Calu3 (cell line): ENCODE results near the gene LRRK1. TPM values are rescaled to one million over a fixed set of nuclear protein-coding genes. Genes with fewer than 3 reads are reported as not detected.

Experiments used
- BruUV-seq: library from RNA; stranded (reverse); fragments of 400-500 nt; replicated peaks from 2 replicates; lab custom pipeline; 2021; lab: Mats Ljungman, UMichigan
- CTCF ChIA-PET: fragments of 300-600 bp; sonication (Branson Sonifier 250); formaldehyde crosslinking; loops from one replicate; lab custom pipeline; 2022; ENCODE audit warnings: antibody characterized with exemption; lab: Charles Lee
- DNase-seq: peaks from one replicate; pipeline ENCODE4 v3.0.0; 2022
- H3K27ac Mint-ChIP-seq: one replicate; pipeline ENCODE4 v1.8.0; 2022; ENCODE audit warnings: mixed read lengths; ENCODE audit not compliant: unreplicated experiment
- H3K27me3 Mint-ChIP-seq: one replicate; pipeline ENCODE4 v1.8.0; 2022; ENCODE audit warnings: mixed read lengths; ENCODE audit not compliant: unreplicated experiment
- H3K36me3 Mint-ChIP-seq: one replicate; pipeline ENCODE4 v1.8.0; 2022; ENCODE audit warnings: mild to moderate bottlenecking, moderate library complexity, mixed read lengths; ENCODE audit not compliant: insufficient read depth, unreplicated experiment
- H3K4me1 Mint-ChIP-seq: one replicate; pipeline ENCODE4 v1.8.0; 2022; ENCODE audit warnings: mild to moderate bottlenecking, low read depth, mixed read lengths; ENCODE audit not compliant: unreplicated experiment
- H3K4me3 Mint-ChIP-seq: one replicate; pipeline ENCODE4 v1.8.0; 2022; ENCODE audit warnings: mild to moderate bottlenecking, low read depth, moderate library complexity, mixed read lengths; ENCODE audit not compliant: unreplicated experiment
- H3K9me3 Mint-ChIP-seq: one replicate; pipeline ENCODE4 v1.8.0; 2022; ENCODE audit warnings: low read depth, mixed read lengths; ENCODE audit not compliant: unreplicated experiment
- intact Hi-C: fragments of 100-400 bp; cut with micrococcal nuclease; formaldehyde crosslinking; loops from one replicate; pipeline ENCODE4 v1.10.0; 2022; ENCODE audit not compliant: unreplicated experiment
- total RNA-seq: library from RNA; stranded (reverse); gene quantifications from 2 replicates; pipeline ENCODE4 v1.2.3, GENCODE V29; 2022
- TF ChIP-seq, protein P1 (sequence below): fragments of 200-600 bp; IDR thresholded peaks from one replicate; pipeline ENCODE4 v1.8.0; 2022; ENCODE audit warnings: antibody characterized with exemption; ENCODE audit not compliant: unreplicated experiment

LRRK1 gene
- total RNA-seq, 1 experiment from 2014 or later = 21.3 TPM

DNA sequence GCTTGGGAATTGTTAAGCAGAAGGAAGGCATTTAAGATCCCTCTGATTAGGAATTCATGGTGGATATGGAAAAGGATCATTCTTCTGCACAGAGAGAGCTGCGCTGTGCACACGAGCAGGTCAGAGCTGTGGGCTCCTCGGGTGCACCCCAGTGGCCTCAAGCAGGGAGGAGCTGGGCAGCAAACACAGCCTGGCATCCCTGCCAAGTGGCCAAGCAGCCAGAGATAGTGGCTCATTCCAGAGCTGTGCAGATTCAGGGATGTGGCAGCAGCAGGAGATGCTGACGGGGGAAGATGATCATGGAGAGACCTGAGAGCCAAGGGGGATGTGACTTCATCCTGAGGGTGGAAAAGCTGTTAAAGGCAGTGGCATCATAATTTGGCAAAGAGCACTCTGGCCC, 55.9 kb downstream of the LRRK1 start:
- TF ChIP-seq, protein P1, sequence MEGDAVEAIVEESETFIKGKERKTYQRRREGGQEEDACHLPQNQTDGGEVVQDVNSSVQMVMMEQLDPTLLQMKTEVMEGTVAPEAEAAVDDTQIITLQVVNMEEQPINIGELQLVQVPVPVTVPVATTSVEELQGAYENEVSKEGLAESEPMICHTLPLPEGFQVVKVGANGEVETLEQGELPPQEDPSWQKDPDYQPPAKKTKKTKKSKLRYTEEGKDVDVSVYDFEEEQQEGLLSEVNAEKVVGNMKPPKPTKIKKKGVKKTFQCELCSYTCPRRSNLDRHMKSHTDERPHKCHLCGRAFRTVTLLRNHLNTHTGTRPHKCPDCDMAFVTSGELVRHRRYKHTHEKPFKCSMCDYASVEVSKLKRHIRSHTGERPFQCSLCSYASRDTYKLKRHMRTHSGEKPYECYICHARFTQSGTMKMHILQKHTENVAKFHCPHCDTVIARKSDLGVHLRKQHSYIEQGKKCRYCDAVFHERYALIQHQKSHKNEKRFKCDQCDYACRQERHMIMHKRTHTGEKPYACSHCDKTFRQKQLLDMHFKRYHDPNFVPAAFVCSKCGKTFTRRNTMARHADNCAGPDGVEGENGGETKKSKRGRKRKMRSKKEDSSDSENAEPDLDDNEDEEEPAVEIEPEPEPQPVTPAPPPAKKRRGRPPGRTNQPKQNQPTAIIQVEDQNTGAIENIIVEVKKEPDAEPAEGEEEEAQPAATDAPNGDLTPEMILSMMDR = no peak
- CTCF ChIA-PET = no interaction called here
- BruUV-seq = no TSS peak
- no peak overlapping the region for H3K4me3 Mint-ChIP-seq
- no peaks in the 10 kb centered on the region for H3K27me3 Mint-ChIP-seq
- H3K27ac Mint-ChIP-seq = no peak overlapping the region
- no peaks in the 10 kb centered on the region for H3K9me3 Mint-ChIP-seq
- intact Hi-C loops = no loop called here
- H3K36me3 Mint-ChIP-seq = peaks cover 5% of the 10 kb centered on the region
- no peaks in the 10 kb centered on the region for H3K4me1 Mint-ChIP-seq
- DNase-seq = no peak

DNA sequence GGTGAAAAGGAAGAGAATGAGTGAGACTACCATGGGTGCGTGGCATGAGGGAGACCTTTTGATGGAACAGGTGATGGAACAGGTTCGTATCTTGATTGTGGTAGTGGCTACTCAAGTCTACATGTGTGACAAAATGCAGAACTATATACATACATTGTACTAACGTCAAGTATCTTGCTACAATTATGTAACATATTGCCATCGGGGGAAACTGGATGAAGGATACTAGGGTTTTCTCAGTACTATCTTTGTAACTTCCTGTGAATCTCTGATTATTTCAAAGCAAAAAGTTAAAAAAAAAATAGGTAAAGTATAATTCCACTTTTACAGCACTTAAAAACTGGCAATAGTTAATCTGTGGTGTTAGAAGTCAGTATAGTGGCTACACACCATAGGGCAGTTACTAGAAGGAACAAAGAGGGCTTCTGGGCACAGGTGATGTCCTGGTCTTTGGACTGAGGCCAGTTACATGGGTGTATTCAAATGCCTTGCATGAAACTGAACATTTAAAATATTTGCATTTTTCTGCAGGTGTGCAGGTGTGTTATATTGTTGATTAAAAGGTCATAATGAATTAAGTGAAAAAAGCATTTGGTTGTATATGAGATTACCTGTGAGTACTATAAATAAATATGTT, 61.4 kb downstream of the LRRK1 start:
- BruUV-seq = no TSS peak
- Mint-ChIP-seq H3K9me3 (no peaks in the 10 kb centered on the region), H3K4me1 (peaks cover 3% of the 10 kb centered on the region), H3K27me3 (no peaks in the 10 kb centered on the region), H3K4me3 (no peak overlapping the region), H3K36me3 (no peaks in the 10 kb centered on the region), H3K27ac (no peak overlapping the region)
- intact Hi-C loops = no loop called here
- TF ChIP-seq, protein P1 = no peak
- CTCF ChIA-PET = interaction anchor here (0.5 kb wide), 1 partner anchor 651 kb away, joined by 3 read pairs; no protein-coding TSS in a partner anchor
- no peak for DNase-seq

DNA sequence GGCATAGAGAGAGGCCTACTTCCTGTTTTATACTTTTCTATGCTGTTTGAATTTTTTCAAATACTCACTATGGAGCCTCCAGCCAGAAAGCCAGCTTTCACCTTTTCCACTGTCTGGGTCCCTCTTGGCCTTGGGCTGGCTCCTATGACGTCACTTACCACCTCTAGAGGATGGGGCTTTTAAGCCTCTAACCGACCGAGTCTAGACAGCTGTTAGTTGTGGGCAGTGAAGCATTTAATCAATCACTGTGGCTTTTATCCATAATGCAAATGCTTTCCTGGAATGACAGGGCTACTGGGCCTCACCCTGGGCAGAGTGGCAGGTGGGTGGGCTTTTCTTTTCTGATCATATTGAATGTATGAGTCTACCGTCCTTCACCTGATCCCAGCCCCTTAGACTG, 61.9 kb downstream of the LRRK1 start:
- Mint-ChIP-seq H3K27me3 (no peaks in the 10 kb centered on the region), H3K4me1 (peaks cover 9% of the 10 kb centered on the region), H3K36me3 (no peaks in the 10 kb centered on the region), H3K27ac (no peak overlapping the region), H3K9me3 (no peaks in the 10 kb centered on the region), H3K4me3 (no peak overlapping the region)
- TF ChIP-seq, protein P1 = no peak
- no peak for DNase-seq
- CTCF ChIA-PET = interaction anchor here (0.5 kb wide), 1 partner anchor 652 kb away, joined by 3 read pairs; no protein-coding TSS in a partner anchor
- intact Hi-C loops = no loop called here
- no TSS peak for BruUV-seq

DNA sequence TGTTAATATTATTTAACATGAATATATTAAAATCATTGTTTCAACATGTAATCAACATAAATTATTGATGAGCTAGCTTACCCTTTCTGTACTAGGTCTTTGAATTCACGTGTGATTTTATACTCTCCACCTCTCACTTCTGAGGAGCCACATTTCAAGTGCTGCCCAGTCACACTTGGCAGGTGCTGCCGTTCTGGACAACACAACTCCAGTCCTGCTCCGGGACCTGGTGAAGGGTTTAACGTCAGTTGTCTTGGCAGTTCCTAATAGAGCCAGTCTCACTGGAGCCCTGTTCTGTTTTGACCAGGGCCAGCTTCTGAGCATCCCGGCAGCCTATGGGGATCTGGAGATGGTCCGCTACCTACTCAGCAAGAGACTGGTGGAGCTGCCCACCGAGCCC, 64.1 kb downstream of the LRRK1 start:
- CTCF ChIA-PET = interaction anchor here (1.0 kb wide), 1 partner anchor 11 kb away, joined by 5 read pairs; no protein-coding TSS in a partner anchor
- intact Hi-C loops = no loop called here
- no peak overlapping the region for H3K4me3 Mint-ChIP-seq
- peaks cover 20% of the 10 kb centered on the region for H3K4me1 Mint-ChIP-seq
- H3K27me3 Mint-ChIP-seq = no peaks in the 10 kb centered on the region
- H3K9me3 Mint-ChIP-seq = no peaks in the 10 kb centered on the region
- H3K27ac Mint-ChIP-seq = no peak overlapping the region
- H3K36me3 Mint-ChIP-seq = no peaks in the 10 kb centered on the region
- DNase-seq = no peak
- TF ChIP-seq, protein P1 = no peak
- BruUV-seq = no TSS peak
